GM18907 (cell line): Measurements from ENCODE around the gene OR5L2.
"Not testable (repeated sequence)": the region's sequence is repeated elsewhere in the genome, so short reads cannot be mapped to it uniquely, and the experiment has no call there.

Experiments
- ATAC-seq: cut with Tn5 transposase; IDR thresholded peaks from one replicate; pipeline ENCODE4 v1.9.1; 2021; ENCODE audit warnings: mild to moderate bottlenecking, moderate library complexity; ENCODE audit not compliant: unreplicated experiment

OR5L2 gene

DNA sequence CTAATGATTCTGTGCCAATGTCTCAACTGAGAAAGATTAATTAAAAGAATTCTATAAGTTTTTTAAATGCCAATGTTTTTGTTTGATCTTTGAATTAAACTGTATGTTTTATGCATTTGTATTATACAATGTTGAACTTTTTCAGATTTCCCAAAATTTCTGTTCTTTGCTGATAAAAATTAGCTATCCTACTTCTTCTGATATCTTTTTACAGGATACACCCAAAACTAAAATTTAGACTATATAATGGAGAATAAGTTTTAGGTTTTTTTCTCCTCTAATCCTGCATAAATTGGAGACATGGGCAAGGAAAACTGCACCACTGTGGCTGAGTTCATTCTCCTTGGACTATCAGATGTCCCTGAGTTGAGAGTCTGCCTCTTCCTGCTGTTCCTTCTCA lies at the start of gene OR5L2:
Gene OR5L2 (plus strand): TSS at position 301 of the 400 bp plus-strand sequence. CDS start 0 bp downstream, at position 301.
- no peak for ATAC-seq

DNA sequence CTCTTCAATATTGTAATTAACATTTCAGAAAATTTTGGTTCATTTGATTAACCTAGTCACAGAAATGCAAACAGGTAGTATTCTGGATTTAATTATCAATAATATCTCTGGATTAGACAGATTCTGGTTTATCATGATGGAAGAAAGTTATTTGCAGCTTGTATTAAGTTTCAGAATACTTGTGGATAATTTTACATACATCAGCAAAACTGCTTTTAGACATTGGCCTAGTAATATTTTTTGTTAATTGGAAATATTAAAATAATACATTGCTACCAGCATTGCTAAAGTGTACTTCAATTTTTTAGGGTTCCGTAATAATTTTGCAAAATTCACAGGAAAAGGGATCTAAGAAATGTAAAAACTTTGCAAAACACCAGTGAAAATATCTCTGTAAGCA lies 35.4 kb upstream of the OR5L2 start:
- no peak for ATAC-seq

DNA sequence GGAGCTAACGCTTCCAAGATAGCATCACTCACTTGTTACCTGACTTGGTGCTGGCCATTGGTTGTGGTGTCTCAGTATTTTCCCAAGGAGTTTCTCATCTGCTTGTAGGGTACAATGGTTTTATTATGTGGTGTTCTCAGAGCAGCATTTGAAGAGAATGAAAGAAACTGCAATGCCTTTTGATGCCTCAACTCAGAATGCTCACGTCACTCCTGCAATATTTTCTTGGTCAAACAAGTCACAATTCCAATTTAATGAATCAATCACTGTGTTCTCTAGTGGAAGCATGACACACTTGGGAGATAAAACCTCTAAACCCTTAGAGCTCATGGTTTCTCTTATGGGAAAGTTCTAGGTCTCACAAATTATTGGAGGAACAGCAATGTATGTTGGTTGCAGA lies 33.7 kb upstream of the OR5L2 start:
- no peak for ATAC-seq

DNA sequence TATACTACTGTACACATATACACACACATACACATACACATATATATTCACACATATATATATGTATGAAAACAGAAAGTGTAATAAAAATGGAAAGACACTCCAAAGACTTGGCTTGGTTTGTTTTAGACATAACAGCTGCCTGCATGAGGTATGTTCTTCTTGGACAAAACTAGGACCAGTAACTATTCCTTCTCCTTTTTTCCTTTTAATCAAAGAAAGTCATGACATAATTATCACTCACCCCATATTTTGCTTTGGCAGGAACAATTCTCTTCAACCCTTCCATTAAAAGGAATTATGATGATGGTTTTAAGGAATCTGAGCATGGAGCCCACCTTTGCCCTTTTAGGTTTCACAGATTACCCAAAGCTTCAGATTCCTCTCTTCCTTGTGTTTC lies 31.8 kb upstream of the OR5L2 start, which contains the start of gene OR5D14:
Gene OR5D14 (plus strand): TSS at position 301 of the 400 bp plus-strand sequence. CDS start 0 bp downstream, at position 301.
- ATAC-seq: no peak

DNA sequence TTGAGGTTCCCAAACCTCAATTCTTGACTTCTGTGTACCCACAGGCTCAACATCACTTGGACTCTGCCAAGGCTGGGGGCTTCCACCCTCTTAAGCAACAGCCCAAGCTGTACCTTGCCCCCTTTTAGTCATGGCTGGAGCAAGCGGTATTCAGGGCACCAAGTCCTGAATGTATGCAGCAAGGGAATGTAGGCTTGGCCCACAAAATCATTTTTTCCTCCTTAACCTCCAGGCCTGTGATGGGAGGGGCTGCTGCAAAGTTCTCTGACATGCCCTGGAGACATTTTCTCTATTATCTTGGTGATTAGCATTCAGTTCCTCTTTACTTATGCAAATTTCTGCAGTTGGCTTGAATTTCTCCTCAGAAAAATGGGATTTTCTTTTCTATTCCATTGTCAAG lies 20.8 kb upstream of the OR5L2 start:
- no peak for ATAC-seq

DNA sequence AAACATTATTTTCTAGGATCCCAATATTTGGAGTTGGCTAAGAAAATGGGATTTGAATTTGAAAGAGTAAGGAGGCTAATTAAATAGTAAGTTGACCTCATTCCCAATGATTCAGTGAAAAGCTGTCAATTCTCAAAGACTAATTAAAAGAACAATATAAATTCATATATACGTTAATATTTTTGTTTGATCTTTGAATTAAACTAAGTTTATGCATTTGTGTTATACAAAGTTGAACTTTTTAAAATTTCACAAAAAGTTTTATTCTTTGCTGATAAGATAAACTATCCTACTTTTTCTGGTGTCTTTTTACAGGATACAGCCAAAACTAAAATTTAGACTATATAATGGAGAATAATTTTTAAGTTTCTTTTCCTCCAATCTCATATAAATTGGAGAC lies 16.0 kb upstream of the OR5L2 start, which contains the start of gene OR5L1:
Gene OR5L1 (plus strand): TSS at position 301 of the 400 bp plus-strand sequence. CDS start 100 bp downstream, outside the sequence.
- ATAC-seq: no peak

DNA sequence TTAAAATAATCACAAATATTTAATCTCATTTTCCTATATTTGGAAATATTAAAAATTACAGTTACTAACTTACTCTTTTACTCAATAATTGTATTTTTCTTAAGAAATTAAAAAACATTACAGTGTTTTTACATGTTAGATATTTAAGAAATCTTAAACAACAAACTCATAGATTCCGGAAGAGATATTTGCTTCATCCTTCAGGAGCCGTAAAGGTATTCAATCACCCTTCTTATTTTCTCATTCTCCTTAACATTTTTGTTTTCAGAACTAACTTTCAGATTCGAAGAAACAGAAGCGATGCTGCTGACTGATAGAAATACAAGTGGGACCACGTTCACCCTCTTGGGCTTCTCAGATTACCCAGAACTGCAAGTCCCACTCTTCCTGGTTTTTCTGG lies 7.7 kb upstream of the OR5L2 start, which contains the start of gene OR5D18:
Gene OR5D18 (plus strand): TSS at position 301 of the 400 bp plus-strand sequence. CDS start 0 bp downstream, at position 301.
- no peak for ATAC-seq

DNA sequence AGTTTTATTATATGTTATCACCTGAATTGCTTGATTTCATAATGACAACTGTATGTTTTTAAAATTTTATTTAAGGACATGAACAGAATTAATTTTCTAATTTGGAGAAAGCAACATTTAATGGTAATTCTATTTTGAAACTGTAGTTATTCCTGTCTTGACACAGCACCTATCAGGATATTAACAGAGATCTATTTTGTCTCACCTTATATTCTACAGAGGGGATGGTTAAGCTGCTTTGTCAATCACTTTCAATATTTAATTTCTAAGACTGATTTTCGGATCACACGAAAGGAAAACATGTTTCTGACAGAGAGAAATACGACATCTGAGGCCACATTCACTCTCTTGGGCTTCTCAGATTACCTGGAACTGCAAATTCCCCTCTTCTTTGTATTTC lies 11.4 kb downstream of the OR5L2 start, which contains the start of gene OR5D16:
Gene OR5D16 (plus strand): TSS at position 301 of the 400 bp plus-strand sequence. CDS start 0 bp downstream, at position 301.
- no peak for ATAC-seq

DNA sequence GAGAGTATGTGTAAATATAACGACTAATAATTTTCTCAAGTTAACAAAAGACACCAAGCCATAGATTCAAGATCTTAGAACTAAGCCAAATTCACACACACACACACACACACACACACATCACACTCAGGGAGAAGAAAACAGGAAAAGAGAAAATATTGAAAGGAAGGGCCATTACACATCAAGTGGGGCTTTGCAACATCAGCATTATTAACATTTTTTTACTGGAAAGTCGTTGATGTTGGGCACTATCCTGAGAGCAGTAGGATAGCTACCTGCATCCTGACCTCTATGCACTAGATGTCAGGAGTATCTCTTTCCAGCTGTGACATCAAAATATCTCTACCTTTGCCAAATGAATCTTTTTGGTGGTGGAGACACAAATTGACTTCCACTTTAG lies 20.4 kb downstream of the OR5L2 start:
- no peak for ATAC-seq

DNA sequence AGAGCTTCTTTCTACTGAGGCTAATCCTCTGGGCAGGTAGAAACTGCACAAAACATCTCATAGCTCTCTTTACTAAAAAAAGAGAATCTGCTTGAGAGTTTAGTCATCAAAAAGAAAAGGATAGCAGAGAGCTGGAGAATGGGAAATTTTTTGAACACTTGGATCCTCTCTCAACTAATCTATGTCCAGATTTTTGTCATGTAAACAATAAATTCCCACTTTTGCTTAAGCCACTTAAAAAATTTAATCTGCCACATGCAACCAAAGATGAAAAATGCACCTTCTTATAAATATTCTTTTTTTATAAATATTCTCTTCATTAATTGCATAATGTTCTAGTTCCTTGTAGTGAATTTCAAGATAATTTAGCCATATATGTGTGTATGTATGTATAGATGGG lies 22.0 kb downstream of the OR5L2 start:
- ATAC-seq: no peak

DNA sequence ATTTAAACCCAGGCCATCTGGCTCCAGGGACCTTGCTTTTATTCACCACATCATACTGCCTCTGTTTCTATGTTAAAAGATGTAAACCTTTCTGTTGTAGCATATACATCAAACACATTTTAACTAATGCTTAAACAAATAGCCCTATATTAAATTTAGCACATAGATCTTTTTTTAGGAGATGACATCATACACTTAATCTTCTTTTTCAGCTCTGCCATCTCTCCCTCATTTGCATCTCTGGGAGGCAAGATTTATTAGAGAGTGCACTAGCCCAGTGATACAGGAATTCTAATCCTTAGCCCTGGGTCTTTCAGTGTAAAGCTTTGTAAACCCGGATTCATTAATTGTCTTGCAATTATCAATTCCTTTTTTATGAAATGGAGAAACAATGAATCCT lies 25.1 kb downstream of the OR5L2 start:
- no peak for ATAC-seq

DNA sequence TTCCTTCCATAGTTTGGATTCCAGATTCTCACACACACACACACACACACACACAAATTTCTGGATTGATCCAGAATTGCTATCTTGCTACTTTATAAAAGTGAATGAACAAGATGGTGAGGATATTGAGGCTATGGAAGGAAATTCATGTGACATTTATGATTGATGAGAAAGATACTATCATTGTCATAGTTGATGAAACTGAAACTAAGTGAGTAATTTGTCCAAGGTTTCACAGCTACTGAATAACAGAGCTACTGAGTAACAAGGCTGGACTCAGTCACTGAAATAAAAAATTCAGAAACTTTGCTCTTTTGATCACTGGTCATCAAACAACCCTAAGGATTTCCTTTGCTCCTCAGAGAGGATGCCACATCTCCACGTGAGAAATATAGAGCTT lies 27.7 kb downstream of the OR5L2 start:
- no peak for ATAC-seq

DNA sequence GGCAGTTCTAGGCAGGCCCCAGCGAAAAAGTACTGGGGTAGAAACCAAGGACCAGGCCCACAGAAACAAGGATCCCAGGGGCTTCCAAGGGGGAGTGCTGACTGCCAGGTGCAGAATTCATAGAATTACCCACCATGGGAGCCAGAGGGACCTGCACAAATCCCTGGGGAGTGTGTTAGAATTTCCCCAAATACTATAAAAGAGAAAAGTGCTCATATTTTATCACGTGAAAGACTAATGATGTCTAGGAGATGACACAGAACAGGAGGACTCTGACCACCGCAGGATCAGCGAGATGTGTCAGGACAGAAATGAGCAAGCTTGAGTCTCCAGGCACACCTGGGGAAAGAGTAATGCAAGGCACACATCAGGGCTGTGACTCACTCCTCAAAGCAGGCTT lies 40.3 kb downstream of the OR5L2 start:
- ATAC-seq: not testable (repeated sequence)

DNA sequence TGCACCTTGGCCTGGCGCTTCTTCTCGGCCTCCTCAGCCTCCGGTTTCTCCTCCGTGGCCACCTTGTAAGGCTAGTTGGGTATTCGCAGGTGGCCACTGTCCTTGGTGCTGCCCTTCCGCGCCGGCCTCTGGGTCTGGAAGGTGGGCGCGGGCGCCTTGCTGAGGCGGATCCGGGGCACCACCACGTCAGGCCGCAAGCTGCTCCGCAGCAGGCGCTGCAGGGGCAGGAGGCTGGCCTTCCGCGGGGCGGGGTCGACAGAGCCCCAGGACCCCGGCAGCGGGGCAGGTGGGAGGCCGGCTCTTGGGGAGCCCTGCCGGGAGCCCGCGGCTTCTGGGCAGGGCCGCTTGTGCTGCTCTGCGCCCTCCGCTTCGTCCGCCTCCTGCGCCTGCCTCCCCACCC lies 45.7 kb downstream of the OR5L2 start:
- ATAC-seq: not testable (repeated sequence)

DNA sequence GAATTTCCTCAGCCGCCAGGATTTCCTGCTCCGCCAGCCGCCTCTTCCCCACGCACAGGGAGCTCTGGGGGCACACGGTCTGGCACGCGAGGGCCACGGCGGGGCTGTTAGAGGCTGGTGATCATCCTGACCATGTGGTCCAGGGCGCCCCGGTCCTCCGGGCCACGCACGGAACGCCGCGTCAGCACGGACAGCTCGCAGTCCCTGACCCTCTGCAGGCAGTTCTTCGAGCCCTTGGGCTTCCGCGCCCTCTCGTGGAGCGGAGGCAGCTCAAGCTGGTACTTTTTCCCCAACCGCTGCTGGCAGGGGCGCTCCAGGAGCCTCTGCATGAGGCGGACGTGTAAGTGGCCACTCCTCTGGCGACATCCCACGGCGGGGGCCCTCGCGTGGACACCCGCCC lies 46.1 kb downstream of the OR5L2 start:
- ATAC-seq: not testable (repeated sequence)
